GM12878 (cell line): ENCODE measurements around the gene ID3. TPM values are rescaled to one million over a fixed set of nuclear protein-coding genes. Genes with fewer than 3 reads are reported as not detected.

Experiments used
- ATAC-seq: fragments of 200-7000 bp; cut with Tn5 transposase; 3 replicates; pipeline ENCODE4 v1.9.1; 2020; ENCODE audit warnings: mild to moderate bottlenecking, moderate library complexity
- BruUV-seq: library from RNA; stranded (reverse); fragments of 400-500 nt; replicated peaks from 2 replicates; lab custom pipeline; 2021; lab: Mats Ljungman, UMichigan
- CTCF ChIA-PET: fragments of 300-600 bp; sonication (Branson Sonifier 250); formaldehyde crosslinking; extraction: SDS; loops from one replicate; lab custom pipeline; 2021; ENCODE audit warnings: inconsistent platforms; lab: Yijun Ruan, JAX
- POLR2A ChIA-PET: fragments of 350-600 bp; formaldehyde crosslinking; extraction: SDS; loops from one replicate; lab custom pipeline; 2021; ENCODE audit warnings: inconsistent platforms; lab: Charles Lee
- RAD21 ChIA-PET: fragments of 300-600 bp; sonication (Branson Sonifier 250); formaldehyde crosslinking; loops from one replicate; lab custom pipeline; 2023; ENCODE audit warnings: antibody characterized with exemption; ENCODE audit not compliant: unreplicated experiment; lab: Charles Lee
- SMC1A ChIA-PET: fragments of 300-600 bp; sonication (Branson Sonifier 250); formaldehyde crosslinking; loops from one replicate; lab custom pipeline; 2023; ENCODE audit not compliant: unreplicated experiment, uncharacterized antibody; lab: Charles Lee
- DNase-seq: peaks from one replicate; pipeline ENCODE4 v3.0.0-alpha.2; 2011; ENCODE audit warnings: low read depth, low spot score
- FAIRE-seq: peaks from 3 replicates; lab custom pipeline; 2011; peaks lifted over from hg19 to GRCh38; lab: Jason Lieb, UNC
- H2AFZ ChIP-seq: 2 replicates; pipeline ENCODE4 v1.6.0; 2011; ENCODE audit warnings: low read depth, low read length, control low read depth; ENCODE audit not compliant: control insufficient read depth
- H3K27ac ChIP-seq: 2 replicates; pipeline ENCODE4 v1.5.1; 2011; ENCODE audit warnings: control low read depth; ENCODE audit not compliant: control insufficient read depth, insufficient read depth
- H3K27me3 ChIP-seq, 2 experiments: replicated peaks in 1 of 2; 2 replicates each; pipeline versions ENCODE4 v1.6.0 to v1.6.1; 2011; ENCODE audit warnings: low read length in 1 of 2; ENCODE audit not compliant: control insufficient read depth in 2 of 2, insufficient read depth in 2 of 2
- H3K36me3 ChIP-seq, 2 experiments: 2 replicates each; pipeline ENCODE4 v1.5.1; 2011; ENCODE audit warnings: low read length in 1 of 2; ENCODE audit not compliant: control insufficient read depth in 2 of 2, insufficient read depth in 2 of 2
- H3K4me1 ChIP-seq: 2 replicates; pipeline ENCODE4 v1.6.1; 2011; ENCODE audit warnings: mild to moderate bottlenecking, low read length, moderate library complexity, mixed read lengths; ENCODE audit not compliant: control insufficient read depth, insufficient read depth
- H3K4me2 ChIP-seq: 2 replicates; pipeline ENCODE4 v1.6.0; 2011; ENCODE audit warnings: control low read depth; ENCODE audit not compliant: control insufficient read depth, insufficient read depth
- H3K4me3 ChIP-seq: fragments of 200-600 bp; sonication (generic); 2 replicates; pipeline ENCODE4 v1.5.1; 2016
- H3K79me2 ChIP-seq: 2 replicates; pipeline ENCODE4 v1.6.0; 2011; ENCODE audit warnings: low read length; ENCODE audit not compliant: control insufficient read depth, insufficient read depth
- H3K9ac ChIP-seq: 2 replicates; pipeline ENCODE4 v1.8.0; 2011; ENCODE audit warnings: low read length, control low read depth, mixed read lengths; ENCODE audit not compliant: control insufficient read depth, insufficient read depth
- H3K9me3 ChIP-seq: replicated peaks from 3 replicates; pipeline ENCODE4 v1.5.1; 2011; ENCODE audit warnings: mild to moderate bottlenecking, low read length; ENCODE audit not compliant: control insufficient read depth, insufficient read depth
- H4K20me1 ChIP-seq: 2 replicates; pipeline ENCODE4 v1.6.0; 2011; ENCODE audit not compliant: control insufficient read depth, insufficient read depth
- BRCA1 ChIP-seq: IDR thresholded peaks from 2 replicates; pipeline ENCODE4 v1.6.1; 2011; ENCODE audit warnings: low read depth, low read length, improper control_type of control experiment
- EED ChIP-seq: sonication (generic); IDR thresholded peaks from 2 replicates; pipeline ENCODE4 v1.6.1; 2016; ENCODE audit warnings: antibody characterized with exemption, low read depth
- FOS ChIP-seq: IDR thresholded peaks from 3 replicates; pipeline ENCODE4 v1.6.1; 2011; ENCODE audit warnings: borderline replicate concordance; ENCODE audit not compliant: insufficient read length; ENCODE audit errors: extremely low read depth
- GATAD2B ChIP-seq: fragments of 450-650 bp; conservative IDR thresholded peaks from 2 replicates; pipeline ENCODE4 v1.6.1; 2017; ENCODE audit warnings: low read depth, mild to moderate bottlenecking, moderate library complexity
- IKZF1 ChIP-seq: fragments of 450-650 bp; conservative IDR thresholded peaks from 2 replicates; pipeline ENCODE4 v1.6.1; 2017; ENCODE audit warnings: antibody characterized with exemption, mild to moderate bottlenecking
- JUND ChIP-seq: IDR thresholded peaks from 2 replicates; pipeline ENCODE4 v1.6.1; 2012; ENCODE audit warnings: low read depth, mild to moderate bottlenecking, low read length, improper control_type of control experiment, moderate library complexity
- MAX ChIP-seq: IDR thresholded peaks from 2 replicates; pipeline ENCODE4 v1.6.1; 2012; ENCODE audit warnings: low read depth, low read length, improper control_type of control experiment
- MEF2B ChIP-seq: fragments of 450-650 bp; IDR thresholded peaks from 2 replicates; pipeline ENCODE4 v1.6.1; 2018; ENCODE audit warnings: mild to moderate bottlenecking, moderate library complexity; ENCODE audit not compliant: partially characterized antibody, poor library complexity, severe bottlenecking
- MYC ChIP-seq: IDR thresholded peaks from 2 replicates; pipeline ENCODE4 v1.6.1; 2011; ENCODE audit warnings: mild to moderate bottlenecking, low read length, moderate library complexity, inconsistent platforms; ENCODE audit not compliant: insufficient read depth, insufficient replicate concordance, insufficient read length, severe bottlenecking
- NFXL1 ChIP-seq: fragments of 450-650 bp; IDR thresholded peaks from 2 replicates; pipeline ENCODE4 v1.6.1; 2017; ENCODE audit warnings: antibody characterized with exemption, mild to moderate bottlenecking, borderline replicate concordance
- NFYA ChIP-seq: IDR thresholded peaks from 2 replicates; pipeline ENCODE4 v1.6.1; 2011; ENCODE audit warnings: low read depth, mild to moderate bottlenecking, low read length, improper control_type of control experiment, borderline replicate concordance
- RB1 ChIP-seq: fragments of 450-650 bp; formaldehyde crosslinking; IDR thresholded peaks from 2 replicates; pipeline ENCODE4 v1.6.1; 2017; ENCODE audit warnings: mild to moderate bottlenecking, borderline replicate concordance
- RCOR1 ChIP-seq: conservative IDR thresholded peaks from 2 replicates; pipeline ENCODE4 v1.6.1; 2012; ENCODE audit warnings: low read depth, low read length, improper control_type of control experiment
- STAT3 ChIP-seq: IDR thresholded peaks from 2 replicates; pipeline ENCODE4 v1.6.1; 2011; ENCODE audit warnings: low read depth, low read length, improper control_type of control experiment
- SUPT20H ChIP-seq: IDR thresholded peaks from 2 replicates; pipeline ENCODE4 v1.6.1; 2011; ENCODE audit warnings: low read depth, mild to moderate bottlenecking, low read length, moderate library complexity, borderline replicate concordance; ENCODE audit not compliant: control insufficient read depth
- YBX1 ChIP-seq: fragments of 450-650 bp; IDR thresholded peaks from 2 replicates; pipeline ENCODE4 v1.6.1; 2016; ENCODE audit warnings: antibody characterized with exemption
- YY1 ChIP-seq: IDR thresholded peaks from 2 replicates; pipeline ENCODE4 v1.6.1; 2011; ENCODE audit warnings: low read depth, mild to moderate bottlenecking, low read length
- ZBTB33 ChIP-seq: fragments of 450-650 bp; IDR thresholded peaks from 2 replicates; pipeline ENCODE4 v1.6.1; 2017; ENCODE audit warnings: mild to moderate bottlenecking
- WGBS: methylation state at CpG from one replicate; pipeline ENCODE4 v1.1.6; 2016; ENCODE audit warnings: low lambda C conversion rate; ENCODE audit not compliant: insufficient replicate concordance, insufficient coverage; ENCODE audit errors: missing lambda C conversion rate; 5-methylcytosine and 5-hydroxymethylcytosine counted together
- in situ Hi-C: fragments of 300-500 bp; cut with MboI; formaldehyde crosslinking; loops from 9 replicates; pipeline ENCODE4 v1.14.3; 2018; ENCODE audit warnings: mixed read lengths
- intact Hi-C: fragments of 100-400 bp; cut with micrococcal nuclease; formaldehyde crosslinking; loops from one replicate; pipeline ENCODE4 v1.14.2; 2022; ENCODE audit not compliant: unreplicated experiment
- polyA plus RNA-seq, 11 experiments: library from polyadenylated mRNA; depleted of rRNA in 4 of 11; unstranded in 6 of 11; stranded (reverse) in 5 of 11; fragments of >200 nt; fragmentation: Nextera tagmentation in 4 of 11; fragmentation: Illumina TruSeq in 1 of 11; extraction: Ambion mirVana in 4 of 11; extraction: Trizol in 1 of 11; gene quantifications; 1 replicate in 1 of 11; 2 replicates in 10 of 11; pipeline versions ENCODE4 v1.2.1 to v1.2.3, GENCODE V29; 2011 to 2016; ENCODE audit warnings: inconsistent platforms in 2 of 11, missing spikeins in 2 of 11, low read depth in 1 of 11
- total RNA-seq, 4 experiments: library from RNA; depleted of rRNA in 3 of 4; stranded (reverse); fragments of >200 nt in 3 of 4; fragmentation: Illumina TruSeq in 1 of 4; extraction: Trizol in 1 of 4; gene quantifications; 2 replicates each; pipeline versions ENCODE4 v1.2.1 to v1.2.3, GENCODE V29; 2013 to 2021
- TF ChIP-seq, protein P1 (sequence below): IDR thresholded peaks from 2 replicates; pipeline ENCODE4 v1.6.1; 2011; ENCODE audit warnings: low read depth, low read length, improper control_type of control experiment, borderline replicate concordance

The ID3 gene
- total and polyA plus RNA-seq, 10 of the 15 experiments (the other 5 are each of a cell fraction or from before 2014, with no cell fraction given), result 42.7 to 475 (median 207) TPM

DNA sequence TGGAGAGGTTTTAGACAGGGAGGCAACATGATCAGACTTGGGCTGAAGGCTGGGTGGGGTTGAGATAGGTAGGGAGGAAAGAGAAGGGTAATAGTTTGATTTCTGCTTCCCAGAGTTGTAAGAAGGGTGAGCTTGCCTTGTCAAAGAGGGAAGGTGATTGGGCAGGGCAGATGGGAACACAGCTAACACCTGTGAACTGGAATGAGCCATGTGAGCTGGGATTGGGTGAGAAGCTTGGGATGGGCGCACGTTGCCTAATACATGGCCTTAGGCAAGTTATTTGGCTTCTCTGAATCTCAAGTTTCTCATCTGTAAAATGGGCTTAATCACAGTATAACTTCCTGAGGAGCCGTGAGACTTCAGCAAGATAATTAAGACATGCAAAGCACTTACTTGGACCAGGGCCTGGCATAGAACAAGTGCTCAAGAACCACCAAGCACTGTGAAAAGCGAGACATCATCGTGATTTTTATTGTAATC lies 33.8 kb upstream of the ID3 start (continued):
- no peak for TF ChIP-seq MYC
- TF ChIP-seq NFYA, result no peak

DNA sequence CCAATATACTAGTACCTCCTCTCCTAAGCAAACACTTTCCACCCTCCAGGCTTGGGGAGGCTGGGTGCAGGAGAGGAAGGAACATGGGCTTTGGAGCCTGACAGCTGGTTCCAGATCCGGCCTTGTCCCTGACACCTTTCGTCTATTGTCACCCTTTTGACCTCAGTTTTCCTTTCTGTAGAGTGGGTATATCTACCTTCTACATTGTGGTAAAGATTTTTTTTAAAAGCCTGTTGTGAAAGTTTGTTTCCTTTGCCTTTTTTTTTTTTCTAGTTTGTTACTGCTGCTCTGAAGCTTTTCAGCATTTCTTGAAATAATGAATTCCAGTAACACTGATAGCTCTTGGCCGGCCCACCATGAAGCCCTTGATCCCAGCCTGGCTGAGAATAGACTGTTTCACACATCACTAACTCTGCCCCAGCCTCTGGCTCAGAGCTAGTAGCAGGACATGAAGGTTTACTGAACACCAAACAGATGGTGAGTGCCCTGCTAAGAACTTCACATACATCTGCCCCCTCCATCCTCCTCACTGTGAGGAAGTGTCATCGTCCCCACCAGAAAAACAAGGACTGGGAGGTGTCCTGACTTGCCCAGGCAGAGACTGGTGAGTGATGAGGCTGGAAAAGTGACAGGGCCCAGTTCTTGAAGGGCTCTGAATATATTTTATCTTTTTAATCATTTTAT lies 33.0 kb upstream of the ID3 start:
- no peaks in the 10 kb centered on the region for H3K9me3 ChIP-seq
- no peak for FAIRE-seq
- peak overlapping the region; percentile 9; the same call in 1 of the 2 replicates for H3K4me3 ChIP-seq
- H4K20me1 ChIP-seq, result no peaks in the 10 kb centered on the region
- intact Hi-C loops (loop anchor here (1.0 to 5.0 kb wide), 2 partner anchors 18 to 35 kb away; partner anchors contain the start of gene ID3), in situ Hi-C loops (loop anchor here (25.0 kb wide), 2 partner anchors 1420 to 1805 kb away; partner anchors contain the start of gene USP48)
- no peaks in the 10 kb centered on the region for H3K27me3 ChIP-seq
- CTCF ChIA-PET, result interaction anchor here (0.9 to 11.4 kb wide), 12 partner anchors 10 to 95 kb away, joined by 3 to 108 read pairs (median 6); partner anchors contain the start of gene ID3
- TSS peak; percentile 83 for BruUV-seq
- H3K36me3 ChIP-seq, result no peaks in the 10 kb centered on the region
- ATAC-seq, result peak; percentile 16
- peaks cover 73% of the 10 kb centered on the region for H3K4me1 ChIP-seq
- POLR2A ChIA-PET, result interaction anchor here (0.7 to 17.0 kb wide), 20 partner anchors 9 to 227 kb away, joined by 3 to 271 read pairs (median 4); partner anchors contain the start of genes E2F2 and ID3
- SMC1A ChIA-PET, result interaction anchor here (0.8 to 19.7 kb wide), 22 partner anchors 10 to 96 kb away, joined by 3 to 419 read pairs (median 5); partner anchors contain the start of gene ID3
- H3K79me2 ChIP-seq, result peaks cover 3% of the 10 kb centered on the region; the same call in 1 of the 2 replicates
- peak overlapping the region; percentile 60 for H3K9ac ChIP-seq
- peak overlapping the region; percentile 93 for H3K27ac ChIP-seq
- no peak overlapping the region; the same call in 1 of the 2 replicates for H2AFZ ChIP-seq
- RAD21 ChIA-PET, result interaction anchor here (0.9 to 14.9 kb wide), 14 partner anchors 8 to 95 kb away, joined by 3 to 252 read pairs (median 15); partner anchors contain the start of genes E2F2 and ID3
- WGBS, result 3% methylated on average over 4 of the region's 4 CpGs
- DNase-seq, result no peak
- peak overlapping the region; percentile 72 for H3K4me2 ChIP-seq
- TF ChIP-seq RCOR1 (0 out of 2 replicates have a peak, but pooled peaks have one; percentile 34), MEF2B (no peak), SUPT20H (no peak), EED (no peak), JUND (no peak), ZBTB33 (no peak), YBX1 (no peak), MAX (no peak), GATAD2B (no peak), FOS (no peak), YY1 (no peak), NFXL1 (no peak), STAT3 (no peak), RB1 (no peak), IKZF1 (0 out of 2 replicates have a peak, but pooled peaks have one; percentile 14), BRCA1 (no peak)
- TF ChIP-seq, protein P1, sequence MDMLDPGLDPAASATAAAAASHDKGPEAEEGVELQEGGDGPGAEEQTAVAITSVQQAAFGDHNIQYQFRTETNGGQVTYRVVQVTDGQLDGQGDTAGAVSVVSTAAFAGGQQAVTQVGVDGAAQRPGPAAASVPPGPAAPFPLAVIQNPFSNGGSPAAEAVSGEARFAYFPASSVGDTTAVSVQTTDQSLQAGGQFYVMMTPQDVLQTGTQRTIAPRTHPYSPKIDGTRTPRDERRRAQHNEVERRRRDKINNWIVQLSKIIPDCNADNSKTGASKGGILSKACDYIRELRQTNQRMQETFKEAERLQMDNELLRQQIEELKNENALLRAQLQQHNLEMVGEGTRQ, result no peak
